Stimulated activated CD8-positive, alpha-beta memory T cell treated with anti-CD3 and anti-CD28 coated beads, Interleukin-7, amount 100 ng/mL, for 24 hours (primary cell): ENCODE results near the gene ABHD1.

Experiments
- DNase-seq: peaks from one replicate; pipeline ENCODE4 v3.0.0-alpha.2; 2020; ENCODE audit warnings: low read depth

ABHD1 gene

GRCh38 chr2:27086724-27087593 lies 36.7 kb upstream of the ABHD1 start, which contains the start of gene KHK:
Gene KHK, plus strand, starts transcription at chr2:27086772. Its CDS starts 488 bp downstream, at chr2:27087260.
- no peak for DNase-seq

- DNase-seq, result no peak
These were observed 35.7 kb upstream of the ABHD1 start for GRCh38 chr2:27087823-27088410.

GRCh38 chr2:27088634-27089033 lies 35.0 kb upstream of the ABHD1 start:
- DNase-seq, result no peak

GRCh38 chr2:27089111-27089954 lies 34.3 kb upstream of the ABHD1 start:
- no peak for DNase-seq

- no peak for DNase-seq
These were observed 31.6 kb upstream of the ABHD1 start for GRCh38 chr2:27091746-27092695.

GRCh38 chr2:27092696-27093429 lies 30.8 kb upstream of the ABHD1 start:
- DNase-seq, result no peak

- no peak for DNase-seq
These were observed 29.9 kb upstream of the ABHD1 start for GRCh38 chr2:27093430-27094352.

- no peak for DNase-seq
These were observed 29.1 kb upstream of the ABHD1 start for GRCh38 chr2:27094353-27094984.

GRCh38 chr2:27095427-27095744 lies 28.2 kb upstream of the ABHD1 start:
- no peak for DNase-seq

- no peak for DNase-seq
These were observed 27.6 kb upstream of the ABHD1 start for GRCh38 chr2:27095745-27096651.

- DNase-seq, result no peak
These were observed 26.8 kb upstream of the ABHD1 start for GRCh38 chr2:27096748-27097297.

GRCh38 chr2:27097341-27097740 lies 26.3 kb upstream of the ABHD1 start:
- DNase-seq, result no peak

GRCh38 chr2:27099334-27099955 lies 24.2 kb upstream of the ABHD1 start:
- no peak for DNase-seq

GRCh38 chr2:27100036-27100435 lies 23.6 kb upstream of the ABHD1 start:
- no peak for DNase-seq

GRCh38 chr2:27102329-27102728 lies 21.3 kb upstream of the ABHD1 start:
- DNase-seq, result no peak

GRCh38 chr2:27105981-27106380 lies 17.6 kb upstream of the ABHD1 start:
- no peak for DNase-seq

- DNase-seq, result no peak
These were observed 15.4 kb upstream of the ABHD1 start for GRCh38 chr2:27108221-27108620.
